Fibroblast of pulmonary artery (primary cell): ENCODE results near the gene ANKRD12.
A peak's percentile ranks its signal among the peaks of the same experiment; 100 is the strongest.

Experiments used
- DNase-seq: peaks from one replicate; pipeline ENCODE4 v3.0.0-alpha.2; 2010; ENCODE audit warnings: low read depth
- H3K4me3 ChIP-seq: replicated peaks from 2 replicates; pipeline ENCODE4 v1.5.1; 2011; ENCODE audit warnings: low read depth, mild to moderate bottlenecking, control low read depth, low read length, moderate library complexity
- TF ChIP-seq, protein P1 (sequence below): IDR thresholded peaks from 2 replicates; pipeline ENCODE4 v1.5.1; 2011; ENCODE audit warnings: mild to moderate bottlenecking, control low read depth, low read length, inconsistent platforms; ENCODE audit errors: missing control alignments

ANKRD12 gene

DNA sequence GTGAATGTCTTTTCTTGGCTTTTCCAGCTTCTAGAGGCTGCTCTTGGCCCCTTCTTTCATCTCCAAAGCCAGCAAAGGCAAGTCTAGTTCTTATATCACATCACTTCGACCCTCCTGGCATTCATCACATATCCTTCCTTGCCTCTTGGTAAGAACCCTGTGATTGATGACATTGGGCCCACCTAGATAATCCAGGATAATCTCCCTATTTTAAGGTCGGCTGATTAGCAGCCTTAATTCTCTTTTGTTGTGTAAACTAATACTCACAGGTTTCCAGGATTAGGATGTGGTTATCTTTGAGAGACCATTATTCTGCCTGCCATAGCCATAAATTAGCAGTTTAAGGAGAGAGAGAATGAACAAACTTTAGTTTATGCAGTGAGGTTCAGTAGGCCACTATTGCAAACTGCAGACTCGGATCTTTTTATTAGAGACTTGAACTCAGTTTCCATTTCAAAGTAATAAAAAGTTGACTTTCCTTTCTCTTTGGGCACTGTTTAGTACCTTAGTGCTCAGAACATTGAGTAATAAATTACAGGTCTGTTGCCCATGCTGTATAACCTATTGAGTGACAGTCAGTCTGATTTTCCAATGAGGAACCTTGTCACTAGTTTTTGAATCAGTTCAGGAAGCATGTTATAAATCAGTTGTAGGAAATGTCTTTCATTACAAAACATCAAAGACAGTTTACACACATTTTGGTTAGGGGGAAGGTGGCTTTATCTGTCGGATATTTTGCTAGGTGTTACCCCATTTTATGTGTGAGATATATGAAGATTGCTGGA, 29.6 kb upstream of the ANKRD12 start:
- no peak for DNase-seq
- TF ChIP-seq, protein P1, sequence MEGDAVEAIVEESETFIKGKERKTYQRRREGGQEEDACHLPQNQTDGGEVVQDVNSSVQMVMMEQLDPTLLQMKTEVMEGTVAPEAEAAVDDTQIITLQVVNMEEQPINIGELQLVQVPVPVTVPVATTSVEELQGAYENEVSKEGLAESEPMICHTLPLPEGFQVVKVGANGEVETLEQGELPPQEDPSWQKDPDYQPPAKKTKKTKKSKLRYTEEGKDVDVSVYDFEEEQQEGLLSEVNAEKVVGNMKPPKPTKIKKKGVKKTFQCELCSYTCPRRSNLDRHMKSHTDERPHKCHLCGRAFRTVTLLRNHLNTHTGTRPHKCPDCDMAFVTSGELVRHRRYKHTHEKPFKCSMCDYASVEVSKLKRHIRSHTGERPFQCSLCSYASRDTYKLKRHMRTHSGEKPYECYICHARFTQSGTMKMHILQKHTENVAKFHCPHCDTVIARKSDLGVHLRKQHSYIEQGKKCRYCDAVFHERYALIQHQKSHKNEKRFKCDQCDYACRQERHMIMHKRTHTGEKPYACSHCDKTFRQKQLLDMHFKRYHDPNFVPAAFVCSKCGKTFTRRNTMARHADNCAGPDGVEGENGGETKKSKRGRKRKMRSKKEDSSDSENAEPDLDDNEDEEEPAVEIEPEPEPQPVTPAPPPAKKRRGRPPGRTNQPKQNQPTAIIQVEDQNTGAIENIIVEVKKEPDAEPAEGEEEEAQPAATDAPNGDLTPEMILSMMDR, result no peak
- no peak overlapping the region for H3K4me3 ChIP-seq

DNA sequence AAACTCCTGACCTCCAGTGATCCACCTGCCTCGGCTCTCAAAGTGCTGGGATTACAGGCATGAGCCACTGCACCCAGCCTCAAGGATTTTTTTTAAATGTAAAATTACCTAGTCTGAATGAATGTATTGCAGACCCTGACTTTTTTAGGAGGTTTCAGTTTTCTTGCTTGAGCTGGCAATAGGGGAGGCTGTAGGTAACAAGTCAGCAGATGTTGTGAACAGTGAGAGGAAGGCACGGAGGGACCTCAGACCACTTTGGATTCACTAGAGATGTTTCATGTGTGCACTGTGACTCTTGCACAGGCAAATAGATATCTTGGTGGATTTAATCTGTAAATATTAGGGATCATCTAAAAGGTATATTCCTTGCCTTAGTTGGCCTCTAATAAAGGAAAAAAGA, 27.7 kb upstream of the ANKRD12 start:
- DNase-seq, result no peak
- H3K4me3 ChIP-seq, result no peak overlapping the region
- TF ChIP-seq, protein P1, result no peak

DNA sequence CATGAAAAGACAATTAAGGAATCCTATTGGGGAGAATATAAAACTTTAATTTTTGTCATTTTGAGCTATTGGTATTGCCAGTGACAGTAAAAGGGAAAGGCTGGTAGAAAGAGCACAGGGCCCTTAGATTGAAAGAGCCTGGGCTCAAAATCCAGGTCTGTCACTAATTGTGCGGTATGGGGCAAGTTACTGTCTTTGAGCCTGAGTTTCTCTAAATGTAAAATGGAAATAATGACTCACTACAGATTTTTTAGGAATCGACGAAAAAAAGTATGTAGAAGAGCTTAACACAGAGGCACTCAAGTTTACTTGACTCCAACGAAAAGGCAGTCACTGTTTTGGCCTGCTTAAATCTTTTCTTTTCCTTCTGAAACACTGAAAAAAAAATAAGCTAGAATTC, 27.1 kb upstream of the ANKRD12 start:
- H3K4me3 ChIP-seq, result no peak overlapping the region
- TF ChIP-seq, protein P1, result no peak
- DNase-seq, result peak; percentile 37

DNA sequence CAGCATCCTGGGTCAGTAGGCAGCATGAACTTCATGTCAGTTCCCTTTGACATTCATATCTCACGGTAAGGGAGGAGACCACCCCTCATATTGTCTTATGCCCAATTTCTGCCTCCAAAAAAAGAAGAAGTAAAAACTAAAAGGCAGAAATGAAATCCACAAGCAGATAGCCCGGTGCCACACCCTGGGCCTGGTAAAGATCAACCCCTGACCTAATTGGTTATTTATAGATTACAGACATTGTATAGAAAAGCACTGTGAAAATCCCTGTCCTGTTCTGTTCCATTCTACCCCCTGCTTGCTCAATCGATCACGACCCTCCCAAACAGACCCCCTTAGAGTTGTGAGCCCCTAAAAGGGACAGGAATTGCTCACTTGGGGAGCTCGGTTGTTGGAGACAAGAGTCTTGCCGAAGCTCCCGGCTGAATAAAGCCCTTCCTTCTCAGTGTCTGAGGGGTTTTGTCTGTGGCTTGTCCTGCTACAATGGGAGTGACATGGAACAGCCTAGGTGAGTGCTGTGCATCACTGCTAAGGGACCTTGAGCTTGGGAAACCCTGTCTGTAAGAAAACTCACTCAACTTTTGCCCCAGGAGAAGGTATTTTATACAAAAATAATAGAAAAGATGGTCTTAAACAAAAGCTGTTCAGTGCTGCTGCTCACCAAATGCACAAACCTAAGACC, 23.0 kb upstream of the ANKRD12 start:
- TF ChIP-seq, protein P1, result no peak
- no peak for DNase-seq
- no peak overlapping the region for H3K4me3 ChIP-seq

DNA sequence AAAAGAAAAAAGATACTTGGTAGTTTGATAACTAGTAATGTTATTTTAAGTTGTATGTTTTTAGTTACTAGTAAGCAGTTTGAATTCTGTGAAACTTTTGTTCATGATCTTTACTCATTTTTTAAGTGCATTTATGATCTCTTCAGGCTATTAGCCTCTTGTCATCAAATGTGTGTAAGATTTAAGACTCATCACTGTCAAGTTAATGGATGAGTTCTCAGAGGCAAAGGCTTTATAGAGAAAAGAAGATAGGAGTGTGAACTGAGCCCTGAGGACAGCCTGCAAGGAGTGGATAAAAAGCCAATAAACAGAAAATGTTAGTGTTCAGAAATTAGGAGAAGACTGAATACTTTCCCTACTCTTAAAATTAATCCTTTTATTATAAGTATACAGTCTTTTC, 20.6 kb upstream of the ANKRD12 start:
- H3K4me3 ChIP-seq, result no peak overlapping the region
- no peak for DNase-seq
- TF ChIP-seq, protein P1, result no peak

DNA sequence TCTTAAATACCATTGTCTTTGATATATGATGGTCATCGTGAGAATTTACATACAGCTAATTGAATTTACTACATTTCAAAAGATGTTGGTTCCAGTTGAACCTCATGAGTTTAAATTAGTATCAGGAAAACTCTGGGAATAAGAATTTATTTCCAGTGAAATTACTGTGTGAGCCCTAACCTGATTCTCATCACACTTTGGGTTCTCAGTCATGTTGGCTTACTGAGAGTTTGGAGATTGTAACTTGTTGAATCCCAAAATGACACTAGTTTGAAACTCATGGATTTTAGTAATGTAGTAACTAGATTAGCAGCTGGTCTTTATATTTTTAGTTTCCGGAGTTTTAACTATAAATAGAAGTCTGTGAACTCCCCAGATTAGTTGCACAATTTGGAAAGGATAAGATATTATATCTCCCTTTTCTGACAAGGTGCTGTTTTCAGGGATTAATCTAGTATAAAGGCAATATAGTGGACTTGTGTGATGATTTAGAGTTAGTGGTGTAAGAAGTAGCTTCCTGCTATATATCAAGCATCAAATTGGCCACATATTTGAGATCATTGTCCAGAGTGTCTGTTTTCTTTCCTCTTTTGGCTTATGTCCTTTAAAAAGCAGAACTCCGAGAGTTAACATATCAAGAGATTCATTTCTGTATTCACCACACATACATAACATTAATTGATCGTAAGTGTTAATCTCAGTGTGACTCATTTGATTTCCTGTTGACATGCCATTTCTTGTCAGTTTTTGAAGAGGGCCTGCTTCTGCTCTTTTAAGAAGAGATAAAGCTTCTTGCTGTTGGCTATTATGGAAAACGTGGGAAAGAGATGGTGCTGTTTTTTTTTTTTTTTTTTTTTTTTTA, 18.4 kb upstream of the ANKRD12 start:
- no peak overlapping the region for H3K4me3 ChIP-seq
- peak; percentile 39 for DNase-seq

More for the DNA sequence above, 18.4 kb upstream of the ANKRD12 start:
- TF ChIP-seq, protein P1, result no peak
